NCI-H748 (cell line): ENCODE results near the gene SYT11.
A peak's percentile ranks its signal among the peaks of the same experiment; 100 is the strongest.
"Not testable (repeated sequence)": the region's sequence is repeated elsewhere in the genome, so short reads cannot be mapped to it uniquely, and the experiment has no call there.

Experiments
- DNase-seq: peaks from one replicate; lab custom pipeline; 2025; ENCODE audit not compliant: unreplicated experiment; lab: John Stamatoyannopoulos, UW

Gene SYT11

GRCh38 chr1:155859234-155859829 lies at the start of gene SYT11:
TSS of gene SYT11 (plus strand) at chr1:155859567. CDS start at chr1:155859762, 195 bp downstream.
- DNase-seq: peak; percentile 98

GRCh38 chr1:155812878-155813277 lies 46.5 kb upstream of the SYT11 start:
- DNase-seq: no peak

GRCh38 chr1:155813672-155814071 lies 45.7 kb upstream of the SYT11 start:
- DNase-seq: no peak

- no peak for DNase-seq
Measured at GRCh38 chr1:155816351-155816750, 43.0 kb upstream of the SYT11 start.

GRCh38 chr1:155827450-155827849 lies 31.9 kb upstream of the SYT11 start:
- DNase-seq: no peak

GRCh38 chr1:155831279-155831976 lies 27.9 kb upstream of the SYT11 start:
- DNase-seq: no peak

- no peak for DNase-seq
Measured at GRCh38 chr1:155833665-155834295, 25.6 kb upstream of the SYT11 start.

GRCh38 chr1:155834296-155834926 lies 25.0 kb upstream of the SYT11 start:
- no peak for DNase-seq

GRCh38 chr1:155834927-155835399 lies 24.4 kb upstream of the SYT11 start:
- DNase-seq: not testable (repeated sequence)

- no peak for DNase-seq
Measured at GRCh38 chr1:155835548-155835947, 23.8 kb upstream of the SYT11 start.

GRCh38 chr1:155840386-155840785 lies 19.0 kb upstream of the SYT11 start:
- no peak for DNase-seq

- DNase-seq: no peak
Measured at GRCh38 chr1:155844860-155845421, 14.4 kb upstream of the SYT11 start.

- DNase-seq: no peak
Measured at GRCh38 chr1:155847823-155848529, 11.4 kb upstream of the SYT11 start.

GRCh38 chr1:155850345-155850744 lies 9.0 kb upstream of the SYT11 start:
- no peak for DNase-seq

- DNase-seq: no peak
Measured at GRCh38 chr1:155856257-155856974, 3.0 kb upstream of the SYT11 start.

- peak; percentile 96 for DNase-seq
Measured at GRCh38 chr1:155856975-155857930, 2.1 kb upstream of the SYT11 start, which contains the start of gene GON4L. TSS of gene GON4L (minus strand) at chr1:155857214. CDS start at chr1:155853780, 3,434 bp downstream.

GRCh38 chr1:155858800-155859233 lies 550 bp upstream of the SYT11 start:
- no peak for DNase-seq
